A549 (cell line): ENCODE measurements around the gene CRISPLD2.

Source experiments
- CEBPB ChIP-seq, 2 experiments: fragments of >200 bp in 1 of 2; sonication (Bioruptor Twin) in 1 of 2; formaldehyde crosslinking in 1 of 2; IDR thresholded peaks; 2 replicates each; pipeline ENCODE4 v1.6.1; 2012 to 2016
- CHD4 ChIP-seq: fragments of 200-600 bp; sonication (generic); IDR thresholded peaks from 2 replicates; pipeline ENCODE4 v1.6.1; 2016; ENCODE audit warnings: antibody characterized with exemption, mild to moderate bottlenecking, borderline replicate concordance
- CTCF ChIP-seq: fragments of >200 bp; sonication (Bioruptor Twin); formaldehyde crosslinking; IDR thresholded peaks from 3 replicates; pipeline ENCODE4 v1.5.1; 2016
- JUN ChIP-seq, 2 experiments: fragments of >200 bp; sonication (Bioruptor Twin); formaldehyde crosslinking; IDR thresholded peaks; 2 replicates in 1 of 2; 3 replicates in 1 of 2; pipeline ENCODE4 v1.6.1; 2016 to 2017
- RCOR1 ChIP-seq: fragments of 150-350 bp; IDR thresholded peaks from 2 replicates; pipeline ENCODE4 v1.6.1; 2014; ENCODE audit warnings: antibody characterized with exemption, low read length, low read depth

GRCh38 chr16:84844559-84845495, 25.0 kb downstream of the CRISPLD2 start:
- TF ChIP-seq CHD4, result no peak
- no peak for TF ChIP-seq JUN (IDR thresholded peaks at IDR 0.05)
- TF ChIP-seq CEBPB (IDR thresholded peaks at IDR 0.05), result no peak
- no peak for TF ChIP-seq RCOR1
- TF ChIP-seq CTCF, result no peak
